ENCODE data around the gene HOXC5.
"Not testable (repeated sequence)": the region's sequence is repeated elsewhere in the genome, so short reads cannot be mapped to it uniquely, and the experiment has no call there.

The HOXC5 gene

DNA sequence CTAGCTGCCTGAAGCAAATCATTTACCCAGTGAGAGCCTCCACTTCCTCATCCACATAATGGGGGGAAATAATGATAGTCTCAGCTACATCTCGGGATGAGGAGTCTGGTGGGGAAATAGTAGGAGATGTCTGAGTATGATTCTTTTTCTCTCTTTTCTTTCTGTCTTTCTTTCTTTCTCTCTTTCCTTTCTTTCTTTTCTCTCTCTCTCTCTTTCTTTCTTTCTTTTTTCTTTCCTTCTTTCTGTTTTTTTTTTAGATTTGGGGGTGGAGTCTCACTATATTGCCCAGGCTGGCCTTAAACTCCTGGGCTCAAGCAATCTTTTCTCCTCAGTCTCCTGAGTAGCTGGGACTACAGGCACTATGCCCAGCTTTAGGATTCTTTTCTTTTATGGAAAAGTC, 33.6 kb downstream of the HOXC5 start:
- no peak for DNase-seq (ENCODE audit: low read depth)

GRCh38 chr12:54068418-54069070, 35.7 kb downstream of the HOXC5 start:
- no peak for DNase-seq (ENCODE audit: low read depth)

DNA sequence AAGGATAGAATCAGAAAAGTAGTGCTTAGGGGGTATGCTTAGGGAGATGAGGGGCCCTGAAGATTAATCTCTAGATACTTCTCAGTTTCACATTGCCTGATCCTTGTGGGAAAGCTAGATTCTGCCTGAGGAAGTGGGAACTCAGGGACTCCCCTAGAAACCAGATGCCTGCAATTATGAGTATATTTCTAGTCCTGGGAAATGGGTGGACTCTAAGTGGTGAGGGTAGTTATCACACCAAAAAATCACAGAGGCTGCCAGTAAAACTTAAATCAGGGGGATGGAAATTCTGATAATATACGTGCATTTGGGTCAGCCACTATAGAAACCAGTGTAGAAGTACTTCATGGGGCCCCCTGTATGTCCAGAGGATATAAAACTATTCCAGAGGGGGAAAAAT, 39.1 kb downstream of the HOXC5 start:
- no peak for DNase-seq (ENCODE audit: low read depth)

DNA sequence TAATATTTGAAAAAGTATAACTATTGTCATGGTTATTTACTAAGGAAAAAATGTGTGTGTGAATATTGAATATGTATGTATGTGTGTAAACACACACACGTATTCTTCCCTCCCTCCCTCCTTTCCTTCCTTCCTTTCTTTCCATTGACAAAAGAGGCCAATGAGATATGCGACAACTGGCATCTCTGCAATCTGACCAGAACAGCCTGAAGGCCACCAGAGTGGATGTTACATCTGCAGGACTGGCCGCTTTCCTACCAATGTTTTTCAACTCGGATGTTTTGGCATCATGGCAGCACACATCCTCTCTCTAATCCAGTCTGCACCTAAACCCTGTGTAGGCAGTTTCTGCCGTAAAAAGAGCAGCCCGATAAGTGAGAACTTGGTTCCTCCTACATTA, 41.5 kb downstream of the HOXC5 start:
- no peak for DNase-seq (ENCODE audit: low read depth)

- DNase-seq (ENCODE audit: low read depth) = no peak
Observed at GRCh38 chr12:54075409-54075808, 42.6 kb downstream of the HOXC5 start.

GRCh38 chr12:54075974-54076373, 43.1 kb downstream of the HOXC5 start:
- DNase-seq (ENCODE audit: low read depth) = no peak

- DNase-seq (ENCODE audit: low read depth) = not testable (repeated sequence)
Observed at GRCh38 chr12:54077843-54078242, 45.0 kb downstream of the HOXC5 start.

DNA sequence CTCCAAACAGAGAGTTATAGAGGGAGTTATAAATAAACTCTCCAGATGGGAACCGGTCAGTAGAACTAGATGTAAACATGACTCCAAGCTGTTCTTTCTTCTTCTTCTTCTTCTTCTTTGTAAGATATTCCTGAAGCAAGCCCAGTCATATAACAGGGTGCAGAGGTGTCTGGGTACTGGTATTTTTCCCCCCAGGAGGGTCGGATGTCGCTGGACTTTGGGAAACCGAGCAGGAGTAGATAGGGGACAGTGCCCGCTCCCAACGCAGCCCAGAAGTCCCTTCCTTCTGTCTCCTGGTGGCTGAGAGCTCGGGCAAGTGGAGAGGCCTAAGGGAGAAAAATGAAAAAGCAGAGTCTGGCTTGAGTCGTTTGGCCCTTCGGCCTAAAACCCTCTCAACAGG, 46.3 kb downstream of the HOXC5 start:
- DNase-seq (ENCODE audit: low read depth) = not testable (repeated sequence)

GRCh38 chr12:54080008-54080924, 47.4 kb downstream of the HOXC5 start:
- DNase-seq (ENCODE audit: low read depth) = not testable (repeated sequence)

DNA sequence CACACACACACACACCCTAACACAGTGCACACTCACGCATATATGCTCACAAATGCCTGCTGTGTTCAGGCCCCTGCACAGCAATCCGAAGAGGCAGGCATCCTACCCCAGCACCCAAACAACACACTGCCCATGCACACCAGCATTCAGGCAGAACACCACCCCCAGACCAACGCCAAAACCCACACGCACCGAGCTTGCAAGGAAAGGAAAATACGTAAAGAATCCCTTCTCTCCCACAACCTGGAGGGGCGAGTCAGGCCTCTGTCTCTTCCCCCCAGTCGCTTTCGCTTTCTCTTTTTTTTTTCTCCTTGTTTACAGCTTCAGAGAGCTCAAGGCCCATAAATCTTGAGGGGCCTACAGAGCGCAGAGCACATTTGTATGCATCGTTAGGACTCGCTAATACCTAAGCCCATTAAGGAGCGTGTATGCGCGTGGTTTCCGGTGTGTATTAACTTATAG, 48.2 kb downstream of the HOXC5 start:
- not testable (repeated sequence) for DNase-seq (ENCODE audit: low read depth)

DNA sequence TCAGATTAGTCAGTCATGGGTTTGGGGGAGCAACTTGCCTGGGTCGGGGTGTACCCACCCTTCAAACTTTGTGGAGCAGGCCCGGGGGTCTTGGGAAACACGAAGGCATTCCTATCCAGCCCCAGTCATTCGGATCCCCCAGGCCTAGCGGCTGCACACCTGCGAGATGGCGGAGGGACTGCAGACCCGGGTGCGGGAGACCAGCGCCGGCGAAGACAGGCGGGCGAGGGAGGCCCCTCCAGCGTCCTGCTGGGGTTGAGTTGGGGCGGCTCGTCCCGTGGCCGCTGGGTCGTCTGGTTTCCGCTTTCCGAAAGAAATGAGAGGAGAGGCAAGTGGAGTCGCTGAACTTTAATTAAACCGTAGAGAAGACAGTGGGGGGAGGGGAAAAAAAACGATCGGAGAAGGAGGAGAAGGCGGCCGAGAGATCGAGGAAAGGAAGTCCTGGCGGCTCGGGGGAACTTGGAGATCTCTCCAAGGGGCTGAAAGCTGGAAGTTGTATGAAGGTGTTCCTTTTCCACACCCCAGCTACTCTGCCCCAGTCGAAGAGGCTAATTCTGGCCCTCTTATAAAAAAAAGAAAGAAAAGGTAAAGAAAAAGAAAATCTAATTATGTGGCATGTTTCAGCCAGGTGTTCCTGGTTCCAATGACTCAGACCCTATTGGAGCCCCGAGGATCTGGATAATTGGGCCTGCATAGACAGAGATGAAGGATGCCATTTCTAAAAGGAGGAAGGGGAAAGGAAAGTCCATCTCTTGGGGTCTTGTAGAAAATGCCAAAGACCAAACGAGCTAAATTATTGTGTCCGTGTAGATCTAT, 48.9 kb downstream of the HOXC5 start:
- not testable (repeated sequence) for DNase-seq (ENCODE audit: low read depth)

DNA sequence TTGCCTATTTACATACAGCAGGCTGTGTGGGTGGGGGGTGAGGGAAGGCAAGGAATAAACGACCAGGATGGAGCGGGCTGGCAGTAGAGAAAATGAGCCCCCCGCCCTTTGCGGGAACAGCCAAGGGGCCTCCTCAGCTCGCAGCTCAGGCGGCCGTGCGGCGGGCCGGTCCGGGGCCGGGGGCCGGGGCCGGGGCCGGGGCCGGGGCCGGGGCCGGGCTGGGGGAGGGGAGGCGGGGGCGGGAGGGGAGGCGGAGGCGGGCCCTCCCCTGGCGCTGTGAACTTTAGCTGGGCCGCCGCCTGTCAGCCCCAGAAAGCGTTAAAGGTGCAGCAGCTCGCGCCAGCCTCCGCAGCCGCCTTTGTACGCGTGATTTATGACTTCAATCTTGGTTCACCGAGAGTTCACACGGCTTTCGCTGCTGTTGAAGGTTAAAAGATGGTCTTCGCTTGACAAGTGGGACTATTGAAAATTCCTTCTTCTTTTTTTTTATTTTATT, 49.6 kb downstream of the HOXC5 start:
- no peak for DNase-seq (ENCODE audit: low read depth)

Measured in HS-5 (cell line).